ENCODE results near the gene NECTIN4. TPM values are rescaled to one million over a fixed set of nuclear protein-coding genes. Genes with fewer than 3 reads are reported as not detected.
A peak's percentile ranks its signal among the peaks of the same experiment; 100 is the strongest.

The NECTIN4 gene
- total RNA-seq, 2 experiments from 2014 or later = not detected

GRCh38 chr1:161072751-161073449 lies 16.5 kb downstream of the NECTIN4 start:
- no TSS peak for BruUV-seq (replicated peaks)
- no peak for DNase-seq (ENCODE audit: low spot score)
- Histone ChIP-seq H3K79me2 (ENCODE audit: insufficient read depth, low read depth, low read length) (peaks cover 18% of the 10 kb centered on the region), H3K9me2 (ENCODE audit: insufficient read depth, low read length) (no peaks in the 10 kb centered on the region), H3K4me2 (ENCODE audit: low read length) (no peak overlapping the region), H3K36me3 (ENCODE audit: insufficient read depth, low read length) (no peaks in the 10 kb centered on the region), H3K4me1 (ENCODE audit: insufficient read depth, low read length, poor library complexity, severe bottlenecking) (peaks cover 20% of the 10 kb centered on the region), H3K9me3 (ENCODE audit: low read length) (no peaks in the 10 kb centered on the region), H3K27ac (ENCODE audit: low read depth, low read length, poor library complexity, severe bottlenecking) (no peak overlapping the region), H4K20me1 (ENCODE audit: insufficient read depth, low read length) (peaks cover 2% of the 10 kb centered on the region; the same call in 1 of the 2 replicates), H3K4me3 (ENCODE audit: low read depth, low read length, poor library complexity, severe bottlenecking) (no peak overlapping the region), H2AFZ (ENCODE audit: low read length) (no peak overlapping the region)
- ChIA-PET CTCF (ENCODE audit: unreplicated experiment) (no interaction called here), POLR2A (interaction anchor here (0.5 to 1.0 kb wide), 3 partner anchors 21 to 55 kb away, joined by 3 to 6 read pairs (median 3); no protein-coding TSS in a partner anchor)
- intact Hi-C loops (cut with micrococcal nuclease; ENCODE audit: unreplicated experiment) = loop anchor here (1.0 kb wide), 1 partner anchor 24 kb away; no protein-coding TSS in a partner anchor
- no peak for TF ChIP-seq EZH2phosphoT487 (IDR thresholded peaks at IDR 0.05; ENCODE audit: borderline replicate concordance, low read depth, low read length)

GRCh38 chr1:161071886-161072371 lies 17.4 kb downstream of the NECTIN4 start:
- Histone ChIP-seq H3K4me1 (ENCODE audit: insufficient read depth, low read length, poor library complexity, severe bottlenecking) (peaks cover 26% of the 10 kb centered on the region), H3K4me3 (ENCODE audit: low read depth, low read length, poor library complexity, severe bottlenecking) (no peak overlapping the region), H3K4me2 (ENCODE audit: low read length) (no peak overlapping the region), H3K27ac (ENCODE audit: low read depth, low read length, poor library complexity, severe bottlenecking) (no peak overlapping the region), H3K9me2 (ENCODE audit: insufficient read depth, low read length) (no peaks in the 10 kb centered on the region), H3K9me3 (ENCODE audit: low read length) (no peaks in the 10 kb centered on the region), H3K79me2 (ENCODE audit: insufficient read depth, low read depth, low read length) (peaks cover 28% of the 10 kb centered on the region), H3K36me3 (ENCODE audit: insufficient read depth, low read length) (peaks cover 8% of the 10 kb centered on the region), H4K20me1 (ENCODE audit: insufficient read depth, low read length) (peaks cover 6% of the 10 kb centered on the region; the same call in 1 of the 2 replicates), H2AFZ (ENCODE audit: low read length) (no peak overlapping the region)
- intact Hi-C loops (cut with micrococcal nuclease; ENCODE audit: unreplicated experiment) = loop anchor here (1.0 kb wide), 1 partner anchor 25 kb away; no protein-coding TSS in a partner anchor
- no TSS peak for BruUV-seq (replicated peaks)
- DNase-seq (ENCODE audit: low spot score) = peak; percentile 70
- POLR2A ChIA-PET = interaction anchor here (0.6 to 1.2 kb wide), 3 partner anchors 13 to 1422 kb away, joined by 3 to 5 read pairs (median 4); no protein-coding TSS in a partner anchor
- CTCF ChIA-PET (ENCODE audit: unreplicated experiment) = interaction anchor here (0.8 to 1.1 kb wide), 2 partner anchors 65 to 74 kb away, joined by 3 read pairs; no protein-coding TSS in a partner anchor
- TF ChIP-seq EZH2phosphoT487 (IDR thresholded peaks at IDR 0.05; ENCODE audit: borderline replicate concordance, low read depth, low read length) = no peak
- TF ChIP-seq CTCF (conservative IDR thresholded peaks at IDR 0.05; ENCODE audit: low read length) = peak; percentile 76

- H3K27ac ChIP-seq (ENCODE audit: low read depth, low read length, poor library complexity, severe bottlenecking) = no peak overlapping the region
- CTCF ChIA-PET (ENCODE audit: unreplicated experiment) = interaction anchor here (0.5 to 1.1 kb wide), 2 partner anchors 27 to 73 kb away, joined by 3 read pairs; no protein-coding TSS in a partner anchor
- H3K36me3 ChIP-seq (ENCODE audit: insufficient read depth, low read length) = peaks cover 19% of the 10 kb centered on the region
- no peak for DNase-seq (ENCODE audit: low spot score)
- H3K79me2 ChIP-seq (ENCODE audit: insufficient read depth, low read depth, low read length) = peaks cover 39% of the 10 kb centered on the region
- peaks cover 30% of the 10 kb centered on the region for H3K4me1 ChIP-seq (ENCODE audit: insufficient read depth, low read length, poor library complexity, severe bottlenecking)
- peak overlapping the region; percentile 99; the same call in 1 of the 2 replicates for H3K4me2 ChIP-seq (ENCODE audit: low read length)
- H4K20me1 ChIP-seq (ENCODE audit: insufficient read depth, low read length) = peaks cover 6% of the 10 kb centered on the region; the same call in 1 of the 2 replicates
- intact Hi-C loops (cut with micrococcal nuclease; ENCODE audit: unreplicated experiment) = no loop called here
- no peaks in the 10 kb centered on the region for H3K9me2 ChIP-seq (ENCODE audit: insufficient read depth, low read length)
- no TSS peak for BruUV-seq (replicated peaks)
- H2AFZ ChIP-seq (ENCODE audit: low read length) = no peak overlapping the region
- H3K9me3 ChIP-seq (ENCODE audit: low read length) = no peaks in the 10 kb centered on the region
- H3K4me3 ChIP-seq (ENCODE audit: low read depth, low read length, poor library complexity, severe bottlenecking) = no peak overlapping the region
- POLR2A ChIA-PET = interaction anchor here (0.5 to 3.9 kb wide), 9 partner anchors 14 to 119 kb away, joined by 3 to 42 read pairs (median 6); partner anchors contain the start of genes TSTD1 and USF1
- no peak for TF ChIP-seq CTCF (conservative IDR thresholded peaks at IDR 0.05; ENCODE audit: low read length)
- no peak for TF ChIP-seq EZH2phosphoT487 (IDR thresholded peaks at IDR 0.05; ENCODE audit: borderline replicate concordance, low read depth, low read length)
These were observed 18.6 kb downstream of the NECTIN4 start for GRCh38 chr1:161070761-161071160.
